SW480 (cell line): ENCODE measurements around the gene RPLP2.

Experiments
- DNase-seq: peaks from one replicate; pipeline ENCODE4 v3.0.0-alpha.2; 2016; ENCODE audit warnings: low spot score

RPLP2 gene

DNA sequence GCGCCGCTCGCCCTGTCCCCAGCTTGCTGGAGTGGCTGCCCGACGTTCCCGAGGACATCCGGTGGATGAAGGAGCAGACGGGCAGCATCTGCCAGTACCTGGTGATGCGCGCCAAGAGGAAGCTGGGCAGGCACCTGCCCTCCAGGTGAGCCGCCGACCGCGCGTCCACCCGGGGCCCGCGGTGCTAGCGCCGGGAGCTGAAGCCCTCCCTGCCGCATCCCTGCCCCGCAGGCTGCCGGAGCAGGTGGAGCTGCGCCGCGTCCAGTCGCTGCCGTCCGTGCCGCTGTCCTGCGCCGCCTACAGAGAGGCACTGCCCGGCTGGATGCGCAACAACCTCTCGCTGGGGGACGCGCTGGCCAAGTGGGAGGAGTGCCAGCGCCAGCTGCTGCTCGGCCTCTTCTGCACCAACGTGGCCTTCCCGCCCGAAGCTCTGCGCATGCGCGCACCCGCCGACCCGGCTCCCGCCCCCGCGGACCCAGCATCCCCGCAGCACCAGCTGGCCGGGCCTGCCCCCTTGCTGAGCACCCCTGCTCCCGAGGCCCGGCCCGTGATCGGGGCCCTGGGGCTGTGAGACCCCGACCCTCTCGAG is 14.6 kb downstream of the RPLP2 start:
- no peak for DNase-seq

DNA sequence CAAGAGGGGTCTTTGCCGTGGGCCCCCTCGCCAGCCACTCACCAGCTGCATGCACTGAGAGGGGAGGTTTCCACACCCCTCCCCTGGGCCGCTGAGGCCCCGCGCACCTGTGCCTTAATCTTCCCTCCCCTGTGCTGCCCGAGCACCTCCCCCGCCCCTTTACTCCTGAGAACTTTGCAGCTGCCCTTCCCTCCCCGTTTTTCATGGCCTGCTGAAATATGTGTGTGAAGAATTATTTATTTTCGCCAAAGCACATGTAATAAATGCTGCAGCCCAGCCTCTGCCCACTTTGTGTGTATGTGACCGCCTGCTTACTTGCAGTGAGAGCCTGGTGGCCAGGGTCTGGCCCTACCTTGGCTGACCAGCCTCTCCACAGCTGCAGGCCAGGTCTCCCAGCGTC is 15.2 kb downstream of the RPLP2 start:
- no peak for DNase-seq

DNA sequence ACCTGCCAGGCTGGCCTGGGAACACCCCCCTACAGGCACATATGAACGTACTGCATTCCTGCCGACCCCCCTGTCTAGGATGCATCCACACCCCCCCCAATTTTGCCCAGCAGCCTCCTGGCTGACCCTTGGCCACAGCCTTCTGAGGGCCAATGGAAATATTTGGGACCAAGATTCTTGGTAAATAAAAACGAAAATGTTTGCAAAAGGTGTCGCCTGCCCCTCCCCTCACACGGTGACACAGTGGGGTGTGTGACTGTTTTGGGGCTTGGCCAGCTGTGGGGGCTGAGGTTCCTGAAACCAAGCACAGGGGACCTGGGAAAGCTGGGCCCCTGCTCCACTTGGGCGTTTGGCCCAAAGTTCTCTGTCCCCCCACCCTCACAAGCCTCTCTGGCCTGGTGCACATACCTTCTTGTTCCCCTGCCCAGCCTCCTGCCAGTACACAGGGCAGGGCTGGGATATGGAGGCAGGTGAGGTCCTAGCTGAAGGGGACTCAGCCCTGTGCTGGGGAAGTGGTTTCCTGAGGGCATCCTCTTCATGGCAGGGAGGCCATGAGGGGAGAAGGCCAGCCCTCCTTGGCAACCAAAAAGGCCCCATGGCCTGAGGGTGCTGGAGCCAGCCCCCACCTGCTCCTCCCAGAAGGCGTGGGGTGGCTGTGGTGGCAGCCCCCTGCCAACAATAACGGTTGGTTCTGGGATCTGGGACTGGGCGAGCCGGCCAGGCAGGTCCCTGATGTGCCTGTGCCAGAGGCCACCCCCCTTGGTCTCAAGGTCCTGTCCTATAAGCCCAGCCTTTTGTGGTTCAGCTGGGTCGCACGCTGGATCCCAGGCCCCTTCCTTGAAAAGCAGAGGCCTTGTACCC is 15.8 kb downstream of the RPLP2 start:
- DNase-seq, result no peak

DNA sequence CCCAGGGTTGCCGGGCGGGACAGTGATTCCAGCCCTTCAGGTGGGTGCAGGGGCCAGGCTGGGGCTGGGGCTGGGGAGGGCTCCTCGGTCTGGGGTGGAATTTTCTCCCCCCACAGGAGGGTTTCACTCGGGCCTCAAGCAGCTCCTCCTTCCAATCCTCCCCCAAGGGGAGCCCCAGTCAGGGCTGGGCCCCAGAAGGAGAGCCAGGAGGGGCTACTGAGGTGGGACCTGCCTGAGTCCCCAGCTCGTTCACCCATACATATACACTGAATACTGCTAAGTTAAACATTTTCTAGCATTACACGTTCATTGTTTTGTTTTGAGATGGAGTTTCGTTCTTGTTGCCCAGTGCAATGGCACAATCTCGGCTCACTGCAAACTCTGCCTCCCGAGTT is 16.5 kb downstream of the RPLP2 start:
- no peak for DNase-seq

- no peak for DNase-seq
These were observed 17.0 kb downstream of the RPLP2 start for GRCh38 chr11:826836-827145.

- peak; percentile 60 for DNase-seq
These were observed 17.6 kb downstream of the RPLP2 start for GRCh38 chr11:827146-827896.

GRCh38 chr11:827897-828192 is 18.1 kb downstream of the RPLP2 start, which contains the start of gene CRACR2B:
Gene CRACR2B, plus strand, starts transcription at chr11:827919. Its CDS starts 689 bp downstream, at chr11:828608.
- no peak for DNase-seq

- DNase-seq, result no peak
These were observed 18.9 kb downstream of the RPLP2 start for GRCh38 chr11:828506-829175.

GRCh38 chr11:829176-829846 is 19.5 kb downstream of the RPLP2 start:
- no peak for DNase-seq

DNA sequence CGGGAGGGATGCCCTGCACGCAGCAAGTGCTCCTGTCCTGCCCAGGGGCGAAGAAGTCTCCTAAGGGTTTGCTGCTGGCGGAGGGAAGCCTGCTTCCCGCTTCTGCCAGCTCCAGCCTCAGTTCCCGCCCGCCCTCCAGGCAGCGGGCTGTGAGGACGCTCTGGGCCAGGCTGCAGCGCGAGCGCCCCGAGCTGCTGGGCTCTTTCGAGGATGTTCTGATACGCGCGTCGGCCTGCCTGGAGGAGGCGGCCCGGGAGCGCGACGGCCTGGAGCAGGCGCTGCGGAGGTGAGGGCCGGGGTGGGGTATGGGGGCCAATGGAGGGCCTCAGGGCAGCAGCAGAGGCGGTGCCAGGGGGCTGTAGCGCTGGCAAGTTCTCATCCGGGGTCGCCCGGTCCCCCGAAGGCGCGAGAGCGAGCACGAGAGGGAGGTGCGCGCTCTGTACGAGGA is 20.1 kb downstream of the RPLP2 start:
- no peak for DNase-seq

DNA sequence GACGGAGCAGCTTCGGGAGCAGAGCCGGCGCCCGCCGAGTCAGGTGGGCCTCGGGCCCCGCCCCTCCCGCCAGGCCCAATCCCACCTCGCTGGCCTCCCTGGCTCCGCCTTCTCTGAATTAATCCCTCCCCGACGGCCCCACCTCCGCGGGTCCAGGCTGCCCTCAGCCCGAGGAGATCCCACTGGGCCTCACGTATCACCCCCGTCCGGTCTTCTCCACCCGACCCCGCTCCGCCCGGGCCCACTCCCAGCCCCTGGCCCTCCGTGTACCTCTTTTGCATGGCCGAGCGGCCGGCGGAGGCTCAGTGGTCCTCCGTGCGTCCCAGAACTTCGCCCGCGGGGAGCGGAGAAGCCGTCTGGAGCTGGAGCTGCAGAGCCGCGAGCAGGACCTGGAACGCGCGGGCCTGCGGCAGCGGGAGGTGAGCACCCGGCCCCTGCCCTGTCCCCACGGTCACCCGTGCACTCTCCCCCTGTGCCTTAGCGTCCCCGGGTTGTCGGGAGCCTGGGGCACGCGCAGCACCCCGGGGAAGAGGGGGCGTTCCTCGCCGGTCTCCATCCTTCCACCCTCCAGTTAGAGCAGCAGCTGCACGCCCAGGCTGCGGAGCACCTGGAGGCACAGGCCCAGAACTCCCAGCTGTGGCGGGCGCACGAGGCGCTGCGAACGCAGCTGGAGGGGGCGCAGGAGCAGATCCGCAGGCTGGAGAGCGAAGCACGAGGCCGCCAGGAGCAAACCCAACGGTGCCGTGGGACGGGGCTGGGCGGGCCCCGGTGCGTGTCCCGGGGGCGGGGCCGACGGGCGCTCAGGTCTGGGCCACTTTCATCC is 20.7 kb downstream of the RPLP2 start:
- peak; percentile 77 for DNase-seq

GRCh38 chr11:831118-831864 is 21.5 kb downstream of the RPLP2 start:
- no peak for DNase-seq

GRCh38 chr11:831961-832528 is 22.3 kb downstream of the RPLP2 start:
- DNase-seq, result no peak

GRCh38 chr11:832529-833113 is 22.9 kb downstream of the RPLP2 start, which contains the start of gene CD151:
Gene CD151, plus strand, starts transcription at chr11:832952. Its CDS starts 3,118 bp downstream, at chr11:836070.
- peak; percentile 60 for DNase-seq

DNA sequence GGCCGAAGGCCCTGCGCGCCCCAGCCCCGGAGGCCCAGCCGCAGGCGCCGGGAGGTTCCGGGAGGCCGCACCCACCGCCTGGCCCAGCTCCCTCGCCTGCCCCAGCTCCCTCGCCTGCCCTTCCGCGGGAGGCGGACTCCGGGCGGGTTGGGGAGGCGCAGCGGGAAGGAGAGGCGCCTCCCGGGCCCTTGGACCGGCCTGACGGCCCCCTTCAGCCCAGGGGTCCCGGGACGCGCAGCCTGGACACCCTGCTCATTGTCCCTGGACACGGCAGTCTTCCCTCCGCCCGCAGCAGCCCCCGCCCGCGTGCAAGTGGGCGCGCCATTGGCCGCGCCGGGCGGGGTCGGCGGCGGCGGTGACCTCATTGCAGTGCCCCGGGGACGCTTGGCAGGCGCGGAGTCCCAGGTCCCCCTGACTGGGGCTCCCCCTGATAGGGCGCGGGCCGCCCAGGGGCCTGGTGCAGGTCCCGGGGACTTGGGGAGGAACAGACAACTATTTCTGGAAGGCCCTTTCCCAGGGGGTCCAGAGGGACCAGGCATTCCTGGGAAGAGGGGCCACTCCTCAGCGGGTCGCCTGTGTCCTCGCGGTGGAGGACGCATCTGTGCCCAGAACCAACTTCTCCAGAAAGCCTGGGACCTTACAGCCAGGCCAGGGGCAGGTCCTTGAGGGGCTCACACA is 23.5 kb downstream of the RPLP2 start:
- DNase-seq, result no peak

- DNase-seq, result no peak
These were observed 24.1 kb downstream of the RPLP2 start for GRCh38 chr11:833849-834311.

GRCh38 chr11:834371-835316 is 24.9 kb downstream of the RPLP2 start:
- peak; percentile 90 for DNase-seq

GRCh38 chr11:836274-836673 is 26.5 kb downstream of the RPLP2 start:
- no peak for DNase-seq
